Hematopoietic multipotent progenitor cell treated with erythropoietin and hydrocortisone succinate and interleukin-3 and kit ligand, for 4 days (in vitro differentiated cells): ENCODE results near the gene RASGRF1.
"Not testable (repeated sequence)": the region's sequence is repeated elsewhere in the genome, so short reads cannot be mapped to it uniquely, and the experiment has no call there.

Source experiments
- DNase-seq: peaks from one replicate; pipeline ENCODE4 v3.0.0-alpha.2; 2015

The RASGRF1 gene

GRCh38 chr15:79003896-79004295 is 86.7 kb downstream of the RASGRF1 start:
- DNase-seq: no peak

DNA sequence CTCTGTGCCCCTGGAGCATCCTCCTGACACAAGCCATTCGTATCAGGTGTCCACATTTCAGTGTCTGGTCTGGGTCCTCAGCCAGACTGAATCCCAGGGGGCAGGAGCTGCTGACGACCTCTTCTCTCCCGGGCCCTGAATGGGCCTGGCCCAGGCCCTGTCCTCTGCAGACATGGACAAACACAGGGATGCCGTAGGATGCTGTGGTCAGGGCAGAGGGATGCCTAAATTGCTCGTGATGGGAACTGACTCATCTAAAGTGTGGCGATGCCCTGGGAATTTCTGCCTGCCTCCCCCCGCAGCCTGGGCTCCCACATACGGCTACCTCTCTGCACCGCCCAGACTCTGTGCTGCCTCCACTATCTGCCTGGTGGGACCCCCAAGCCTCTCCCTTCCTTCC is 87.3 kb downstream of the RASGRF1 start:
- no peak for DNase-seq

DNA sequence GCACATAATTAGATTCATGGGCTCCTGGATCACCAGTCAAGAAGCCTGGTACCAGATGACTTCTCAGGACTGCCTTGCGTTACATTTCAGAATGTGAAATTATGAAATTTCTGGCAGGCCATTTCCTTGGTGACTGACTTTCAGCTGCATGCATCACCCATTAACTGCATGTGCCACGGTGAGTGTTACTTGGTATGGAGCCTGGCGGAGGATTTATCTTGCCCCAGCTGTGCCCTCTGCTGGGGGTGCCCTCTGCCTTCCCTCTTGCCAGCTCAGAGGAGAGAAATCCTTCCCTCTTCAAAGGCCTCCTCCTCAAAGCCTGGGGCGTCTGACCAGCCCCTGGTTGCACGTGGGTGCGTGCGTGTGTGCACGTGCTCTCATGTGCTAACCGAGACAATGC is 88.0 kb downstream of the RASGRF1 start:
- peak; percentile 25 for DNase-seq

DNA sequence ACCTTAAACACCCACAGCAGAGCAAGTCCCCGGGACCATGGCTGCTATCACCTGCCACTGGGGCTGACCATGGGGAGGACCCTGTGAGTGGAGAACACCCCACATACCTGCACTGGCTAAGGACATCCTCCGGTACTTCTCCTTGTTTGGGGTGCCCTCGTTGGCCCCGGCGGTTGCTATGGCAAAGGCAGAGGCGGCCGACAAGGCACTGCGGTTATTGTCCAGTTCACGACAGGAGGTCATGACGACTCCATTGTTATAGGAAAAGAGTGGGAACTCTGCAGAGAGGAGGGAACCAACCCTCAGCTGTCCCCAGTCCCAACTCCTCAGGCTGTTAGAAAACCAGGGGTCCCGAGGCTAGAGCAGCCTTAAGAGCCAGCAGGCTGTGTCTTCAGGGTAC is 90.9 kb downstream of the RASGRF1 start:
- DNase-seq: no peak

DNA sequence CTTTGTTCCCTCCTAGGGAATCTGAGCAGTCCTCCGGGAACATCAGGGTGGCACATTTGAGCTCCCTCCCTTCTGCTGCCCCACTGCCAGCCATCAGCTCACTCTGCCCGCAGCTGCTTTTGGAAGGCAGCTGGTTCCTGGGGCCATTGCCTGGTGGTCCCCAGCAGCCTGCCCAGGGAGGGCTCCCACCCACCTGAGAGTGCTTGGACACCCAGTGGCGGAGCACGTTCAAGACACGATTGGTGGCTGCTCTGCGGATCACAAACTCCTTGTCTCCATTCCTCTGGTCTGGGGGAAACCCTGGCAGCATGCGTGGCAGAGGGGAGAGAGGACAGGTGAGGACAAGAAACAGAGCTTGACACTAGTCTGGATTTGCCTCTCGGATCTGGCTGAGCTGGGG is 92.1 kb downstream of the RASGRF1 start:
- no peak for DNase-seq

GRCh38 chr15:78997981-78998499 is 92.5 kb downstream of the RASGRF1 start:
- no peak for DNase-seq

GRCh38 chr15:78996894-78997275 is 93.7 kb downstream of the RASGRF1 start:
- DNase-seq: no peak

DNA sequence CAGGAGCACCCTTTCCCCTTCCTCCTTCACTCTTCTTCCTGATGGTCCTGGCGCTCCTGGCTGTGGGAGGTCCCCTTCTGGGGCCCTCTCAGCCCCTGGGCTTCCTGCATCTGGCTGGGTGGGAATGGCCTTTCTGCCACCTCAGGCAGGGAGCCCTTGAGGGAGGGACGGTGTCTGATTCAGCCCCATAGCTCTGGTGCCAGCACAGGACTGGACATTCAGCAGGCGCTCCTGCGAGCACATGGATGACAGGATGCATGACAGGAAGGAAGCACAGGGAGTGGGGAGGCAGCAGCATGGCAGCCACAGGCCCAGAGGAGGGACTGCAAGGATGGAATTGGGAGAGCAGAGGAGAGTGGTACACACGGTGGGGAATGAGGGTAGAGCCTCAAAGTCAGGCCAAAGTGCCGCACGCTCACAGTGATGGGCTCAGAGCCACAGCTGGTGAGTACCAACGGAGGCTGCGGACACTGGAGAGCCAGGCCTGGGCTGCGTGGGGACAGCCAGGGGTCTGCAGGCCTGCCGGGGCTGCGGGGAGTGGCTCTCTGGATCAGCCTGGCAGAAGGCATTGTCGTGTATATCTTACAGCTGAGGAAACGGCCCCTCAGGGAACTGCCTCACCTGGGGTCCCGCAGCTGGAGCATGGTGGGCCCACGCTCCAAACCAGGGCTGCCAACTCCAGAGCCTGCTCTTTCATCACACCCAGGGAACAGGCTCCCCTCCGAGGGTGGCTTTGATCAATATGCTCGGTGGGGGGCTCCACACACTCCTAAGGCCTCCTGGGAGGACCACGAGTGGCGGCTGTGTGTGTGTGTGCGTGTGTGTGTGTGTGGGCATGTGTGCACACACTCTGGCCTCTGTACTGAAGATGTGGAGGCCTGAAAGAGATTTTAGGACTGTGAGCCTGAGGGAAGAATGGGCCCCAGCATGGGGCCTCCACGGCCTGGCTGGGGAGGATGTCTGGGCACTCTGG is 94.4 kb downstream of the RASGRF1 start:
- no peak for DNase-seq

DNA sequence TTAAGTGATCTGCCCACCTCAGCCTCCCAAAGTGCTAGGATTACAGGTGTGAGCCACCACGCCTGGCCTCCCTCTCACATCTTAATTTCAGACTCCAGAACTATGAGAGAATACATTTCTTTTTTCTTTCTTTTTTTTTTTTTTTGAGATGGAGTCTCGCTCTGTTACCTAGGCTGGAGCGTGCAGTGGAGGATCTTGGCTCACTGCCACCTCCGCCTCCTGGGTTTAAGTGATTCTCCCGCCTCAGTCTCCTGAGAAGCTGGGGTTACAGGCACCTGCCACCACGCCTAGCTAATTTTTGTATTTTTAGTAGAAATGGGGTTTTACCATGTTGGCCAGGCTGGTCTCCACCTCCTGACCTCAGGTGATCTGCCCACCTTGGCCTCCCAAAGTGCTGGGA is 95.4 kb downstream of the RASGRF1 start:
- not testable (repeated sequence) for DNase-seq

GRCh38 chr15:78993931-78994530 is 96.5 kb downstream of the RASGRF1 start:
- no peak for DNase-seq

DNA sequence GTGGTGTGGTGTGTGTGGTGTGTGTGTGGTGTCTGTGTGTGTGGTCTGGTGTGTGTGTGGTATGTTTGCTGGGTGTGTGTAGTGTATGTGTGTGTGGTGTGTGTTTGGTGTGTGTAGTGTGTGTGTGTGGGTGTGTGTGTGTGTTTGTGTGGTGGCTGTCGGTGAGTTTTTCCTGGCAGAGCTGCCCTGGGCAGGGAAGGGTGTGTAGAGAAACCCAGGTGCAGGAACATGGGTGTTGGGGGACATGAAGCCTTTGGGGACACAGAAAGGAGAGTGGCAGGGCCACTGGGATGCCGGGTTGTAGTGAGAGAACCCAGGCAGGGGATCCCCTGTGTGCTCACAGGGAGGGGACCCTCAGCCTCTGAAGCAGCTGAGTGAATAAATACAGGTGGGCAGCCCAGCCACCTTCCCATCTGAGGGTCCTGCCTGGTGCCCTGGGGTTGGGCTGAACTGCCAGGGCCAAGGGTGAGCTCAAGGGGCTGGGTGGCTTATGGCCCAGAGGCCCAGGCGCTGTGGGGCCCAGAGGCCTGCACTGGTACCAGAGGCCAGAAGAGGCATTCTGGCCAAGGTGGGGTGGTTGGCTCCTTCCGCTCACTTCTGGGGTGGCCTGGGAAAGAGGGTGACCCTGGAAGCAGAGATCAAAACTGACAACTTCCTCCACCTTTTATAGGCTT is 97.2 kb downstream of the RASGRF1 start:
- DNase-seq: no peak

GRCh38 chr15:78992416-78993256 is 97.9 kb downstream of the RASGRF1 start:
- DNase-seq: no peak

- no peak for DNase-seq
Measured at GRCh38 chr15:78991879-78992278, 98.7 kb downstream of the RASGRF1 start.

DNA sequence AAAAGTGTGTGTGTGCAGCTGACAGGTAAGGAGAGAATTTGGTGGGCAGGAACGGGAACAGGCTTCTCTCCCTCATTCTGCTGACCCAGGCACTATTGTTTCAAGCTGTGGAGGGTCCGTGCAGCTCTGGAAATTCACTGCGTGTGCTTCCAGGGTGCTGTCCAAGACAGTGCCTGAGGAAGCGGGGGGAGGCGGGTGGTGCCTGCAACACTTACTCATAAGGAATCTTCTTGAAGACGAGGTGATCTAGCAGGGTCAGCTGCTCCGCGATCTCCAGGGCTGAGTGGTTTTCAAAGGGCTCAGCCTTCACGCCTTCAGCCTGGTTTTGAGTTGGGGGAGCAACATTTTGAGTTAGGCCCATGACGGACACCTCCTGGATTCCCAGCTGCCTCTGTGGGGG is 99.1 kb downstream of the RASGRF1 start:
- DNase-seq: no peak

GRCh38 chr15:78990278-78990677 is 100.3 kb downstream of the RASGRF1 start:
- DNase-seq: no peak

GRCh38 chr15:78989701-78990240 is 100.8 kb downstream of the RASGRF1 start:
- DNase-seq: no peak

DNA sequence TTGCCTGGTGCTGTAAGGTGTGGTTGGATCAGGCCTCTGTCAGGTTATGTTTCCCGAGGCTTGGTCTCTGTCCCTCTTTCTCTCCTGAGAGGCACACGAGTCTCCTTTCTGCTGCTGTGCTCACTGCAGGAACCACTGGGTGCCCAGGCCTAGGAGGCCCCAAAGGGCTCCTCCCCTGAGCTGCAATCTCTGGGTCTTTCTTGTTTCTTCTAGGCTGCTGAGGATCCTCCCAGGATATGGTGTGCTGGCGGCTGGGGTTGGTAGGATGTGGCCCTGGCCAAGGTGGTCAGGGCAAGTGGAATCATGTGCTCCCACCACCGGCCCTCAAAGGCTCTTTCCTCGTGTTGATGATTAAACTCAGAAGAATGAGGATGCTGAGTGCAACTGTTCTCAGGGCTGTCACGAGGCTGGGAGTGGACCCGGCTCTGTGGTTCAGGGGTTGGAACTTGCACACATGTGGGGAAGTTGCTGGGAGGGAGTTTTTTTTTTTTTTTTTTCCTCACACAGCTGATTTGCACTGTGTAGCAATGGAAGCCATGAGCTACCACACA is 102.1 kb downstream of the RASGRF1 start:
- peak; percentile 80 for DNase-seq

GRCh38 chr15:78987556-78988360 is 102.8 kb downstream of the RASGRF1 start:
- DNase-seq: no peak

DNA sequence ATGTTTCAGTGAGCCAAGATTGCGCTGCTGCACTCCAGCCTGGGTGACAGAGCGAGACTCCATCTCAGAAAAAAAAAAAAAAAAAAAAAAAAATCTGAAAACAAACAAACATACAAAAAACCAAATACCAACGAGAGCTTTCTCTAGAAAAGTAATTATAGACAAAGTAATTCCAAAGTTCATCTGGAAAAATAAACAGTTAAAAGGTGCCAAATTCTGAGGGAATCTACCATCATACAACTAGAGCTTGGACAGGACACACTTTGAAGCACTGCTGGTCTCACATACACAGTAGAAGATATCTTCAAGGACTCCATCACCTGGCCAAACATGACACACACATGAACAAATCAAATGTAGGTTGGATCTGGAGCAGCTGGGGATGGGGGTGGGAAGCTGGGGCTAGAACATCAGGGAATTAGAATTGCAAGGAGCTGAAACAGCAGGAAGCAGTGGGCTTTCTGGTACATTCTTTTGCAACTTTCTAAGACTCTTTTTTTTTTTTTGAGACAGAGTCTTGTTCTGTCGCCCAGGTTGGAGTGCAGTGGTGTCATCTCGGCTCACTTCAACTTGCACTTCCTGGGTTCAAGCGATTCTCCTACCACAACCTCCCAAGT is 104.6 kb downstream of the RASGRF1 start:
- no peak for DNase-seq

DNA sequence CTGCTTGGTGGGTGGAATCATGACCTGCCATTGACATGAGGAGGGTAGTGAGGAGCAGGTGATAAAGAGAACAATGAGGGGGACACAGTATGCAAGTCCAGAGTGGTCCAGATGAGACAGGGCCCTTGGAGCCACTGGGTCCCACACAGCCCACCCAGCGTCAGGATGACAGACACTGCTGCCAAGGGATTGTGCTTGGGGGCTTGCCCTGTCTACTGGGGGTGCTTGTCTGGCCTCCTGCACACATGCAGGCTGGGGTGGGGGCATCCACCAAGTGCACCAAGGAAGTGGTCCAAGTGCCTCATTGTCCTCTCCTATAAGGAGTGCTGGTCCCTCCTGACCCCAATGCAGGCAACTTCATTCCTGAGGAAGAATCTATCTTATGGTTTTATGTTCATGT is 106.5 kb downstream of the RASGRF1 start:
- DNase-seq: no peak
